ENCODE results near the gene ERG.

DNA sequence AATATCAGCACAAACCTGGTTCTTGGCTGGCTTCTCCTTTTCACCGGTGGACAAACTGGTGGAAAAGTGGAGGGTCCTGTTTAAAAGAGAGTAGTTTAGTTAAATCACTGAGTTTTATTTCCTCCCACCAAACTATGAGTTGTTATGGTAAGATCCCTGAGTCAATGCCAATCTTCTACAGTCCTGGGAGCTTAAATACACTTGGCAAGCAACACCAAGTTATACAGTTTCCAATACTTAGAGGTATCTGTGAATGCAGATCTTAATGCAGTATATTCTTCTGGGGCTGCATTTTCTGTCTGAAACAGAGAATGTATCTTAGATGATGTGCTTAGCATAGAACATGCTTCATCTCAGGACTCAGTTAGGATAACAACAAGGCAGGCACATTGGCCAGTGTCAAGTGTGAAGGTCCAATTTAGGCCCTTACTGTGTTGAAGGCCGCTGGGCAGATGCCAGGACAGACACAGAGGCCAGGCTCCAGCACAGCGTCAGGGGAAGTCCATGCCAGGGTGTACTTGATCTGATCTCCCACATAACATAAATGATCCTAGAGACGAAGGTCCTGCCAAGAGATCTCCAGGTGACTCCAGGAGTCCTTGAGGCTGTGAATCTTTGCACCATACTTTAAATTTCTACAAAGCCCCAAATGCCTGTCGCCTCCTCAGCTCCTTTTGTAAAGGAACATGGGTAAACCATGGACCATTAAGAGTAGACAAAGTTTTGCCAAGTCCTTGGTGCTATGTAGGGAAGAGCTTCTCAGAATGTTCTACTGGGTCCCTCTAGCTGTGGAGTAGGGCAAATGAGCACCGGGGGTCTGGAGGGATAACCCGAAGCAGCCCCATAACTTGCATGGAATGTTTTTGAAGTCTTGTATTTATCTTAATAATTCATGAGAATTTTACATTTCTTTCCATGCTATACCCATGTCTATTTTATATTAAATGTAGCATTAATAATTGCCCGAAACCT, 164.7 kb downstream of the ERG start:
- no peak for TF ChIP-seq POLR2A (IDR thresholded peaks at IDR 0.05)
- TF ChIP-seq, protein P1, sequence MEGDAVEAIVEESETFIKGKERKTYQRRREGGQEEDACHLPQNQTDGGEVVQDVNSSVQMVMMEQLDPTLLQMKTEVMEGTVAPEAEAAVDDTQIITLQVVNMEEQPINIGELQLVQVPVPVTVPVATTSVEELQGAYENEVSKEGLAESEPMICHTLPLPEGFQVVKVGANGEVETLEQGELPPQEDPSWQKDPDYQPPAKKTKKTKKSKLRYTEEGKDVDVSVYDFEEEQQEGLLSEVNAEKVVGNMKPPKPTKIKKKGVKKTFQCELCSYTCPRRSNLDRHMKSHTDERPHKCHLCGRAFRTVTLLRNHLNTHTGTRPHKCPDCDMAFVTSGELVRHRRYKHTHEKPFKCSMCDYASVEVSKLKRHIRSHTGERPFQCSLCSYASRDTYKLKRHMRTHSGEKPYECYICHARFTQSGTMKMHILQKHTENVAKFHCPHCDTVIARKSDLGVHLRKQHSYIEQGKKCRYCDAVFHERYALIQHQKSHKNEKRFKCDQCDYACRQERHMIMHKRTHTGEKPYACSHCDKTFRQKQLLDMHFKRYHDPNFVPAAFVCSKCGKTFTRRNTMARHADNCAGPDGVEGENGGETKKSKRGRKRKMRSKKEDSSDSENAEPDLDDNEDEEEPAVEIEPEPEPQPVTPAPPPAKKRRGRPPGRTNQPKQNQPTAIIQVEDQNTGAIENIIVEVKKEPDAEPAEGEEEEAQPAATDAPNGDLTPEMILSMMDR (IDR thresholded peaks at IDR 0.05 in 4 of 5, conservative IDR thresholded peaks at IDR 0.05 in 1 of 5), result no peak
